ENCODE measurements around the gene TSPAN33. TPM values are rescaled to one million over a fixed set of nuclear protein-coding genes. Genes with fewer than 3 reads are reported as not detected.
A peak's percentile ranks its signal among the peaks of the same experiment; 100 is the strongest.
"Not testable (repeated sequence)": the region's sequence is repeated elsewhere in the genome, so short reads cannot be mapped to it uniquely, and the experiment has no call there.

TSPAN33 gene
- polyA plus RNA-seq, 4 donors: 0.67 to 12.6 (median 4.7) TPM

DNA sequence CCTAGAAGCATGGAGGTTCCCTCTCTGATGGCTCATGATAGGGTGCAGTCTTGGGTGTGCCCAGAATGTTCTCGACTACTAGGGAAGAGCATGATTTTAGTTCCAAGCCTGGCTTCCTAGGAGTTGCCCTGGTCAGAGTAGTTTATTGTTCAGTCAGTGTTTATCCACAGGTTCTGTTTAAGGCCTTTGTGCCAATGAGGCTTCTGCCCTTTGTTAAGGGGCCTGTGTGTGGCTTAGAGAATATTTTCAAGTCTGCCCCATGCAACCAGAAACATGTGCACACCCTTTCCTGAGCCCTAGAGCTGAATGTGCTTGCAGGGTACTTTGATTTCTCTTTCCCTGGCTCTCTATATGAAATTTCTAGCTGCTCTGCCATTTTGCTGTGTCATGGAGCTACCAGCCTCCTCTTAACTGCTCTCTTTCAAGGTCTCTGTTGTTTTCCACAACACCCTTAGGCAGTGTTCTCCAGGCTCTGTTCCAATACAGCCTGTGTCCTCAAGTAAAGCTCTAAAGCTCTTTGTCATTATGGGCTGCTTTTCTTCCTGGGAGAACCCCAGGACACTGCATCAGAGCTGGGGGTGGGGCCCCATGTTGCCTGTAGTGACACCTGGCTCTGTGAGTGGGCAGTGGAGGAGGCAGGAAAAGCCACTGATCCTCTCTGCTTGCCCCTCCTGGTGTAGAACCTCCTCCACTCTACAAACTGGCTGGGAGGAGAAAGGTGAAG is 34.1 kb upstream of the TSPAN33 start:
- Histone ChIP-seq H3K36me3 (ENCODE audit: control insufficient read depth in 3 of 3, insufficient read depth in 2 of 3, low read depth in 1 of 3, low read length in 3 of 3) (no peaks in the 10 kb centered on the region), H3K4me1 (ENCODE audit: control insufficient read depth in 3 of 3, insufficient read depth in 2 of 3, low read depth in 1 of 3, low read length in 2 of 3) (no peaks in the 10 kb centered on the region), H3K27ac (ENCODE audit: low read depth in 1 of 3, low read length in 2 of 3) (no peak overlapping the region), H3K4me3 (ENCODE audit: low read depth in 1 of 3, low read length in 3 of 3) (no peak overlapping the region), H3K9me3 (ENCODE audit: control insufficient read depth in 2 of 2, insufficient read depth in 1 of 2, low read depth in 1 of 2, low read length in 1 of 2) (peaks cover 0 to 5% of the 10 kb centered on the region in 2 donors), H3K27me3 (ENCODE audit: control insufficient read depth in 3 of 3, insufficient read depth in 3 of 3, low read length in 3 of 3) (no peaks in the 10 kb centered on the region)
- 75 to 96% (median 96%) methylated on average over 1 of the region's 1 CpG for WGBS, 3 donors
- DNase-seq (peak in 1 of 2 donors; percentile 17), FAIRE-seq (no peak)

DNA sequence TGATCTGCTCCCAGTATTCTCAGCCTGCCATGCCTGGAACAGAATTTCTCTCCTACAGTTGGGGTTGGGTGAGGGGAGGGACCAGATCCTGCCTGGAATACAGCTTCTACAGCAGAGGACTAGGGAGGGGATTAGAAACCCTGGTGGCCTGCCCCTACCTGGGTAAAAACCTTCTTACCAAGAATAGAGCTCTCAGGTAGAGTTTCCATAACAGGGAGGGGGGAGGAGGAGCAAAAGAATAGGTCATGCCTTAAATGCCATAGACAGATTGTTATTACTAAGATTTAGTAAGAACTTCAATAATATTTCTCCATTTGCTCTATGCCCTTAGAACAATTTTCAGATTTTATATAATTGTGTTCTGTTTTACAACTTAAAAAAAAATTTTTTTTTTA is 33.5 kb upstream of the TSPAN33 start:
- no peaks in the 10 kb centered on the region for H3K4me1 ChIP-seq (ENCODE audit: control insufficient read depth in 3 of 3, insufficient read depth in 2 of 3, low read depth in 1 of 3, low read length in 2 of 3)
- no peak overlapping the region for H3K27ac ChIP-seq (ENCODE audit: low read depth in 1 of 3, low read length in 2 of 3)
- peaks cover 0 to 1% (median 0%) of the 10 kb centered on the region in 3 donors for H3K27me3 ChIP-seq (ENCODE audit: control insufficient read depth in 3 of 3, insufficient read depth in 3 of 3, low read length in 3 of 3)
- H3K4me3 ChIP-seq (ENCODE audit: low read depth in 1 of 3, low read length in 3 of 3): no peak overlapping the region
- DNase-seq (no peak), FAIRE-seq (no peak)
- H3K36me3 ChIP-seq (ENCODE audit: control insufficient read depth in 3 of 3, insufficient read depth in 2 of 3, low read depth in 1 of 3, low read length in 3 of 3): no peaks in the 10 kb centered on the region
- peaks cover 0 to 7% of the 10 kb centered on the region in 2 donors for H3K9me3 ChIP-seq (ENCODE audit: control insufficient read depth in 2 of 2, insufficient read depth in 1 of 2, low read depth in 1 of 2, low read length in 1 of 2)

DNA sequence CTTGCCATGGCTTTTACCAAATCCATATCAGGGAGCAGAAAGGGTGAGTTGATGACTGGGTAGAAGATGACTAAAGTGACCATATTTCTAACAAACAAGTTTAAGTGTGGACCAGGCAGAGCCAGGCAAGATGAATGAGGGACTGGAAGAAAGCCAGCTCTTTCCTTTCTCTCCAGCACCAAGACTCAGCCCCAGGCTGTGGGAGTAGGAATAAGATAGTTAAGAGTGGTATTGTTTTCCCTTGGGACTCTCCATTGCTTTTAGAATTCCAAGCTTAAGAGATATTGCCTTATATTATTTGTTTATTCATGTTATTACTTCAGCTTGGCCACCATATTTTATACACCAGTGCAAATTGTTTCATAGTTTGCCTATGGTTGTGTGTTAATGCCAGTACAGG is 28.8 kb upstream of the TSPAN33 start:
- no peak for DNase-seq
- Histone ChIP-seq H3K36me3 (ENCODE audit: control insufficient read depth in 3 of 3, insufficient read depth in 2 of 3, low read depth in 1 of 3, low read length in 3 of 3) (no peaks in the 10 kb centered on the region), H3K4me1 (ENCODE audit: control insufficient read depth in 3 of 3, insufficient read depth in 2 of 3, low read depth in 1 of 3, low read length in 2 of 3) (no peaks in the 10 kb centered on the region), H3K9me3 (ENCODE audit: control insufficient read depth in 2 of 2, insufficient read depth in 1 of 2, low read depth in 1 of 2, low read length in 1 of 2) (peaks cover 0 to 7% of the 10 kb centered on the region in 2 donors), H3K4me3 (ENCODE audit: low read depth in 1 of 3, low read length in 3 of 3) (no peak overlapping the region), H3K27ac (ENCODE audit: low read depth in 1 of 3, low read length in 2 of 3) (no peak overlapping the region), H3K27me3 (ENCODE audit: control insufficient read depth in 3 of 3, insufficient read depth in 3 of 3, low read length in 3 of 3) (peaks cover 0 to 1% (median 0%) of the 10 kb centered on the region in 3 donors)
- no peak for FAIRE-seq

- H3K27ac ChIP-seq (ENCODE audit: low read depth in 1 of 3, low read length in 2 of 3): no peak overlapping the region
- no peak overlapping the region for H3K4me3 ChIP-seq (ENCODE audit: low read depth in 1 of 3, low read length in 3 of 3)
- no peak for FAIRE-seq
- no peaks in the 10 kb centered on the region for H3K36me3 ChIP-seq (ENCODE audit: control insufficient read depth in 3 of 3, insufficient read depth in 2 of 3, low read depth in 1 of 3, low read length in 3 of 3)
- no peak for DNase-seq
- H3K4me1 ChIP-seq (ENCODE audit: control insufficient read depth in 3 of 3, insufficient read depth in 2 of 3, low read depth in 1 of 3, low read length in 2 of 3): peaks cover 0 to 2% (median 0%) of the 10 kb centered on the region in 3 donors
- WGBS, 3 donors: 89 to 94% (median 89%) methylated on average over 7 of the region's 7 CpGs
- peaks cover 0 to 14% of the 10 kb centered on the region in 2 donors for H3K9me3 ChIP-seq (ENCODE audit: control insufficient read depth in 2 of 2, insufficient read depth in 1 of 2, low read depth in 1 of 2, low read length in 1 of 2)
- H3K27me3 ChIP-seq (ENCODE audit: control insufficient read depth in 3 of 3, insufficient read depth in 3 of 3, low read length in 3 of 3): peaks cover 0 to 1% (median 0%) of the 10 kb centered on the region in 3 donors
Measured at GRCh38 chr7:129118182-129118581, 26.3 kb upstream of the TSPAN33 start.

DNA sequence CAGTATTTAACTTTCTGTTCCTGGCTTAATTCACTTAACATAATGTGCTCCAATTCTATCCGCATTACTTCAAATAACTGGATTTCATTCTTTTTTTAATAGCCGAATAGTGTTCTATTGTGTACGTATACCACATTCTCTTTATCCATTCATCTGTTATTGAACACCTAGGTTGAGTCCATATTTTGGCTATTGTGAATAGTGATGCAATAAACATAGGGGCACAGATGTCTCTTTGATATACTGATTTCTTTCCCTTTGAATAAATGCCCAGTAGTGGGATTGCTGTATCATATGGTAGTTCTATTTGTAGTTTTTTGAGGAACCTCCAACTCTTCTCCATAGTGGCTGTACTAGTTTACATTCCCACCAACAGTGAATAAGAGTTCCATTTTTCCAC is 25.5 kb upstream of the TSPAN33 start:
- H3K4me1 ChIP-seq (ENCODE audit: control insufficient read depth in 3 of 3, insufficient read depth in 2 of 3, low read depth in 1 of 3, low read length in 2 of 3): peaks cover 0 to 2% (median 0%) of the 10 kb centered on the region in 3 donors
- FAIRE-seq: no peak
- no peak overlapping the region for H3K4me3 ChIP-seq (ENCODE audit: low read depth in 1 of 3, low read length in 3 of 3)
- no peak overlapping the region for H3K27ac ChIP-seq (ENCODE audit: low read depth in 1 of 3, low read length in 2 of 3)
- H3K27me3 ChIP-seq (ENCODE audit: control insufficient read depth in 3 of 3, insufficient read depth in 3 of 3, low read length in 3 of 3): peaks cover 0 to 1% (median 0%) of the 10 kb centered on the region in 3 donors
- H3K9me3 ChIP-seq (ENCODE audit: control insufficient read depth in 2 of 2, insufficient read depth in 1 of 2, low read depth in 1 of 2, low read length in 1 of 2): peaks cover 0 to 14% of the 10 kb centered on the region in 2 donors
- DNase-seq: no peak
- WGBS, 3 donors: 82 to 98% (median 97%) methylated on average over 3 of the region's 3 CpGs
- H3K36me3 ChIP-seq (ENCODE audit: control insufficient read depth in 3 of 3, insufficient read depth in 2 of 3, low read depth in 1 of 3, low read length in 3 of 3): no peaks in the 10 kb centered on the region

- FAIRE-seq, DNase-seq: not testable (repeated sequence)
Measured at GRCh38 chr7:129121501-129122077, 22.9 kb upstream of the TSPAN33 start.

GRCh38 chr7:129122078-129122750 is 22.3 kb upstream of the TSPAN33 start:
- H3K27ac ChIP-seq (ENCODE audit: low read depth in 1 of 3, low read length in 2 of 3): no peak overlapping the region
- no peak for FAIRE-seq

More at GRCh38 chr7:129121501-129122077, 22.9 kb upstream of the TSPAN33 start:
- not testable (repeated sequence) for H3K27me3 ChIP-seq (ENCODE audit: control insufficient read depth in 3 of 3, insufficient read depth in 3 of 3, low read length in 3 of 3); H3K27ac ChIP-seq (ENCODE audit: low read depth in 1 of 3, low read length in 2 of 3); H3K4me1 ChIP-seq (ENCODE audit: control insufficient read depth in 3 of 3, insufficient read depth in 2 of 3, low read depth in 1 of 3, low read length in 2 of 3); H3K9me3 ChIP-seq (ENCODE audit: control insufficient read depth in 2 of 2, insufficient read depth in 1 of 2, low read depth in 1 of 2, low read length in 1 of 2); H3K4me3 ChIP-seq (ENCODE audit: low read depth in 1 of 3, low read length in 3 of 3); H3K36me3 ChIP-seq (ENCODE audit: control insufficient read depth in 3 of 3, insufficient read depth in 2 of 3, low read depth in 1 of 3, low read length in 3 of 3)
- WGBS, 3 donors: 87 to 90% (median 89%) methylated on average over 3 of the region's 3 CpGs

DNA sequence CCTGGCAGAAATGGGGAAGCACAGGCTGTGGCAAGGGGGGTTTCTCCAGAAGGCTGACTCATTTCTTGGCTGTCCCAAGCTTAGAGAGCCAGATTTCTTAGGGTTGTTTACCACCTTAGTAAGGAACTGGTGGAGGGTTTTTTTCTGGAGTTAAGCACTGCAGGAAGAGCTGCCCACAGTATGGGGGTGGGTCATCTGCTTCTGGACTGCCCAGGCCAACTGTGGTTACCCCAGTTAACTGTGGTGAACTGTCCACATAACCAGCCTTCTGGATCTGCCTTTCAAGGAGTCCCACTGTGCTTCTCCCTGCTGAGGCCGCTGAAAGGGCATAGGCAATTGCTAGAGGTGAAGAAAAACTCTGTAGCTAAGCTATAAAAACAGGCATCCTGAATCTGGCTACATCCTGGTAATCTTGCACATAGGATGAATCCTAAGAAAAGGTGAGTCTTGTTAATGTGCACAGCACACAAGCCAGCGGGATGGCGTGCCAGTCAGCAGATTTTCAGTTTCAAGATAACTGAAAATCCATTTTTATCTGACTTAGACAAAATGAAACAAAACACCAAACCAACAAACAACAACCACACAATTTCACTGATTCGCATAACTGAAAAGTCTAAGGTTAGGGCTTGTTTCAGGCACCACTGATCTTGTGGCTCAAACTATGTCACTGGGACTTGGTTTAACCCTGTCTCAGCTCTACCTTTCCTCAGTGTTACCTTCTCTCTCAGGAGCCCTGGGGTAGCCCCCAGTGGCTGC is 21.6 kb upstream of the TSPAN33 start:
- Histone ChIP-seq H3K36me3 (ENCODE audit: control insufficient read depth in 3 of 3, insufficient read depth in 2 of 3, low read depth in 1 of 3, low read length in 3 of 3) (no peaks in the 10 kb centered on the region), H3K4me1 (ENCODE audit: control insufficient read depth in 3 of 3, insufficient read depth in 2 of 3, low read depth in 1 of 3, low read length in 2 of 3) (peaks cover 0 to 2% (median 0%) of the 10 kb centered on the region in 3 donors), H3K27me3 (ENCODE audit: control insufficient read depth in 3 of 3, insufficient read depth in 3 of 3, low read length in 3 of 3) (no peaks in the 10 kb centered on the region), H3K9me3 (ENCODE audit: control insufficient read depth in 2 of 2, insufficient read depth in 1 of 2, low read depth in 1 of 2, low read length in 1 of 2) (peaks cover 0 to 12% of the 10 kb centered on the region in 2 donors), H3K4me3 (ENCODE audit: low read depth in 1 of 3, low read length in 3 of 3) (no peak overlapping the region), H3K27ac (ENCODE audit: low read depth in 1 of 3, low read length in 2 of 3) (peak overlapping the region in 1 of 3 donors; percentile 57)
- DNase-seq: no peak
- WGBS, 3 donors: 69 to 79% (median 70%) methylated on average over 4 of the region's 4 CpGs
- no peak for FAIRE-seq

More at GRCh38 chr7:129122078-129122750, 22.3 kb upstream of the TSPAN33 start:
- no peak for DNase-seq
- 71 to 78% (median 78%) methylated on average over 2 of the region's 2 CpGs for WGBS, 3 donors
- Histone ChIP-seq H3K36me3 (ENCODE audit: control insufficient read depth in 3 of 3, insufficient read depth in 2 of 3, low read depth in 1 of 3, low read length in 3 of 3) (no peaks in the 10 kb centered on the region), H3K4me3 (ENCODE audit: low read depth in 1 of 3, low read length in 3 of 3) (no peak overlapping the region), H3K27me3 (ENCODE audit: control insufficient read depth in 3 of 3, insufficient read depth in 3 of 3, low read length in 3 of 3) (no peaks in the 10 kb centered on the region), H3K4me1 (ENCODE audit: control insufficient read depth in 3 of 3, insufficient read depth in 2 of 3, low read depth in 1 of 3, low read length in 2 of 3) (peaks cover 0 to 2% (median 0%) of the 10 kb centered on the region in 3 donors), H3K9me3 (ENCODE audit: control insufficient read depth in 2 of 2, insufficient read depth in 1 of 2, low read depth in 1 of 2, low read length in 1 of 2) (peaks cover 0 to 12% of the 10 kb centered on the region in 2 donors)

Measured in small intestine (tissue), 7 donors.